WTC11 (cell line): ENCODE results near the gene IGFN1. TPM values are rescaled to one million over a fixed set of nuclear protein-coding genes. Genes with fewer than 3 reads are reported as not detected.

Experiments used
- ATAC-seq: fragments of 200-7000 bp; cut with Tn5 transposase; 2 replicates; pipeline ENCODE4 v1.10.0; 2021; ENCODE audit warnings: mild to moderate bottlenecking, moderate library complexity
- CTCF ChIA-PET: fragments of 300-600 bp; sonication (Branson Sonifier 250); formaldehyde crosslinking; loops from one replicate; lab custom pipeline; 2021; ENCODE audit warnings: antibody characterized with exemption; lab: Charles Lee
- POLR2A ChIA-PET: fragments of 350-600 bp; sonication (Branson Sonifier 250); formaldehyde crosslinking; loops from one replicate; lab custom pipeline; 2021; ENCODE audit warnings: antibody characterized with exemption; lab: Charles Lee
- DNase-seq: peaks from one replicate; pipeline ENCODE4 v3.0.0; 2021; ENCODE audit warnings: low spot score
- H3K27ac Mint-ChIP-seq: 2 replicates; pipeline ENCODE4 v1.8.0; 2021; ENCODE audit warnings: mixed read lengths
- H3K27me3 Mint-ChIP-seq: 2 replicates; pipeline ENCODE4 v1.8.0; 2021; ENCODE audit warnings: low read depth, mild to moderate bottlenecking, moderate library complexity, mixed read lengths
- H3K36me3 Mint-ChIP-seq: 2 replicates; pipeline ENCODE4 v1.8.0; 2021; ENCODE audit warnings: mixed read lengths
- H3K4me1 Mint-ChIP-seq: 2 replicates; pipeline ENCODE4 v1.8.0; 2022; ENCODE audit warnings: mixed read lengths
- H3K4me3 Mint-ChIP-seq: 2 replicates; pipeline ENCODE4 v1.8.0; 2021; ENCODE audit warnings: mild to moderate bottlenecking, moderate library complexity, mixed read lengths
- H3K9me3 Mint-ChIP-seq: 2 replicates; pipeline ENCODE4 v1.8.0; 2021; ENCODE audit warnings: mixed read lengths
- ATF1 ChIP-seq: sonication (generic); formaldehyde crosslinking; IDR thresholded peaks from 2 replicates; pipeline ENCODE4 v1.8.1; 2023; ENCODE audit warnings: mild to moderate bottlenecking, moderate library complexity, missing genetic modification reagents
- FOXJ3 ChIP-seq: sonication (generic); formaldehyde crosslinking; IDR thresholded peaks from 2 replicates; pipeline ENCODE4 v1.9.0; 2021; ENCODE audit warnings: missing genetic modification reagents, mild to moderate bottlenecking, borderline replicate concordance
- HMGA2 ChIP-seq: fragments of 250-450 bp; sonication (Bioruptor Pico); IDR thresholded peaks from 2 replicates; pipeline ENCODE4 v1.4.0; 2021; ENCODE audit warnings: mild to moderate bottlenecking, moderate library complexity
- JAZF1 ChIP-seq: fragments of 250-450 bp; sonication (Bioruptor Pico); IDR thresholded peaks from 2 replicates; pipeline ENCODE4 v1.9.0; 2021; ENCODE audit warnings: moderate library complexity, mild to moderate bottlenecking, inconsistent platforms
- MXD4 ChIP-seq: fragments of 250-450 bp; sonication (Bioruptor Pico); IDR thresholded peaks from 2 replicates; pipeline ENCODE4 v1.8.0; 2021; ENCODE audit warnings: mild to moderate bottlenecking, moderate library complexity, borderline replicate concordance
- NR3C1 ChIP-seq: sonication (generic); formaldehyde crosslinking; conservative IDR thresholded peaks from 2 replicates; pipeline ENCODE4 v1.8.1; 2023; ENCODE audit warnings: low read depth, mild to moderate bottlenecking, missing genetic modification reagents
- SMAD3 ChIP-seq: sonication (generic); formaldehyde crosslinking; IDR thresholded peaks from 2 replicates; pipeline ENCODE4 v1.8.0; 2022; ENCODE audit warnings: missing genetic modification reagents, mild to moderate bottlenecking, borderline replicate concordance
- TP53 ChIP-seq: sonication (generic); formaldehyde crosslinking; IDR thresholded peaks from 2 replicates; pipeline ENCODE4 v1.8.1; 2023; ENCODE audit warnings: mild to moderate bottlenecking, missing genetic modification reagents
- ZNF138 ChIP-seq: sonication (generic); formaldehyde crosslinking; conservative IDR thresholded peaks from 2 replicates; pipeline ENCODE4 v1.8.1; 2022; ENCODE audit warnings: mild to moderate bottlenecking, moderate library complexity, missing genetic modification reagents
- ZNF219 ChIP-seq: sonication (generic); formaldehyde crosslinking; IDR thresholded peaks from 2 replicates; pipeline ENCODE4 v1.8.0; 2023; ENCODE audit warnings: missing genetic modification reagents, mild to moderate bottlenecking, borderline replicate concordance
- ZNF263 ChIP-seq: sonication (generic); formaldehyde crosslinking; IDR thresholded peaks from 2 replicates; pipeline ENCODE4 v1.8.1; 2022; ENCODE audit warnings: low read depth, mild to moderate bottlenecking, moderate library complexity, missing genetic modification reagents
- ZNF317 ChIP-seq: sonication (generic); formaldehyde crosslinking; IDR thresholded peaks from 2 replicates; pipeline ENCODE4 v1.8.1; 2023; ENCODE audit warnings: low read depth, mild to moderate bottlenecking, moderate library complexity, missing genetic modification reagents, borderline replicate concordance
- total RNA-seq: library from RNA; stranded (reverse); gene quantifications from 3 replicates; pipeline ENCODE4 v1.2.3, GENCODE V29; 2021
- TF ChIP-seq, protein P1 (sequence below): sonication (generic); formaldehyde crosslinking; IDR thresholded peaks from 2 replicates; pipeline ENCODE4 v1.8.1; 2022; ENCODE audit warnings: low read depth, mild to moderate bottlenecking, moderate library complexity, missing genetic modification reagents, borderline replicate concordance
- TF ChIP-seq, protein P2 (sequence below): sonication (generic); formaldehyde crosslinking; IDR thresholded peaks from 2 replicates; pipeline ENCODE4 v1.8.1; 2023; ENCODE audit warnings: mild to moderate bottlenecking, missing genetic modification reagents
- TF ChIP-seq, protein P3 (sequence below): sonication (generic); formaldehyde crosslinking; conservative IDR thresholded peaks from 2 replicates; pipeline ENCODE4 v1.8.1; 2023; ENCODE audit warnings: mild to moderate bottlenecking, low read depth, missing genetic modification reagents, moderate library complexity
- TF ChIP-seq, protein P4 (sequence below): sonication (generic); formaldehyde crosslinking; IDR thresholded peaks from 2 replicates; pipeline ENCODE4 v1.8.1; 2022; ENCODE audit warnings: missing genetic modification reagents, borderline replicate concordance
- TF ChIP-seq, protein P5 (sequence below): sonication (generic); formaldehyde crosslinking; IDR thresholded peaks from 2 replicates; pipeline ENCODE4 v1.8.1; 2022; ENCODE audit warnings: mild to moderate bottlenecking, moderate library complexity, missing genetic modification reagents
- TF ChIP-seq, protein P6 (sequence below): sonication (generic); formaldehyde crosslinking; IDR thresholded peaks from 2 replicates; pipeline ENCODE4 v1.8.0; 2022; ENCODE audit warnings: mild to moderate bottlenecking, missing genetic modification reagents

IGFN1 gene
- total RNA-seq, 1 experiment from 2014 or later = 0.11 TPM

DNA sequence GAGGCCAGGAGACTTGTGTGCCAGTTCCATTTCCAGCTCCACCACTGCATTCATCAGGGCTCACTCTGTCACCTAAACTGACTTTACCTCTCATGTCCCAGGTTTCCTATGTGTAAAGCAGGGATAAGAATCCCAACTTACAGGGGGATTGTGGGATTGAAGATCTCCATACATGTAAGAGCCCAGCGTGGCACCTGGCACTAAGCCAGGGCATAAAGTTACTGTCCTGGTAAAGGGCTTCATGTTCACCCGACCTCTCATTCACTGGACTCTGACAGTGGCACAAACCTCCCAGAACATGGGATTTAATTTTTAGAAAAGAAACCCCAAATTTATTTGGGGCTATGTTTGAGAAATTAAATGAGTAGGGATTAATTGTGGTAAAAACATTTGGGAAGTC, 8.9 kb upstream of the IGFN1 start:
- ATAC-seq (no peak), DNase-seq (no peak)
- Mint-ChIP-seq H3K27me3 (peaks cover 14% of the 10 kb centered on the region), H3K4me3 (no peak overlapping the region), H3K4me1 (peaks cover 13% of the 10 kb centered on the region), H3K36me3 (peaks cover 6% of the 10 kb centered on the region), H3K9me3 (peaks cover 15% of the 10 kb centered on the region), H3K27ac (no peak overlapping the region)
- ChIA-PET POLR2A (no interaction called here), CTCF (no interaction called here)
- TF ChIP-seq NR3C1 (CRISPR knock-in tag) (no peak), SMAD3 (no peak), TP53 (CRISPR knock-in tag) (no peak), JAZF1 (no peak), ZNF138 (CRISPR knock-in tag) (no peak), ZNF263 (CRISPR knock-in tag) (no peak), ZNF317 (CRISPR knock-in tag) (no peak), ZNF219 (CRISPR knock-in tag) (no peak), FOXJ3 (CRISPR knock-in tag) (no peak), ATF1 (CRISPR knock-in tag) (no peak), MXD4 (CRISPR knock-in tag) (no peak)
- TF ChIP-seq, protein P1, sequence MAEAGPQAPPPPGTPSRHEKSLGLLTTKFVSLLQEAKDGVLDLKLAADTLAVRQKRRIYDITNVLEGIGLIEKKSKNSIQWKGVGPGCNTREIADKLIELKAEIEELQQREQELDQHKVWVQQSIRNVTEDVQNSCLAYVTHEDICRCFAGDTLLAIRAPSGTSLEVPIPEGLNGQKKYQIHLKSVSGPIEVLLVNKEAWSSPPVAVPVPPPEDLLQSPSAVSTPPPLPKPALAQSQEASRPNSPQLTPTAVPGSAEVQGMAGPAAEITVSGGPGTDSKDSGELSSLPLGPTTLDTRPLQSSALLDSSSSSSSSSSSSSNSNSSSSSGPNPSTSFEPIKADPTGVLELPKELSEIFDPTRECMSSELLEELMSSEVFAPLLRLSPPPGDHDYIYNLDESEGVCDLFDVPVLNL (CRISPR knock-in tag) = no peak
- TF ChIP-seq, protein P2, sequence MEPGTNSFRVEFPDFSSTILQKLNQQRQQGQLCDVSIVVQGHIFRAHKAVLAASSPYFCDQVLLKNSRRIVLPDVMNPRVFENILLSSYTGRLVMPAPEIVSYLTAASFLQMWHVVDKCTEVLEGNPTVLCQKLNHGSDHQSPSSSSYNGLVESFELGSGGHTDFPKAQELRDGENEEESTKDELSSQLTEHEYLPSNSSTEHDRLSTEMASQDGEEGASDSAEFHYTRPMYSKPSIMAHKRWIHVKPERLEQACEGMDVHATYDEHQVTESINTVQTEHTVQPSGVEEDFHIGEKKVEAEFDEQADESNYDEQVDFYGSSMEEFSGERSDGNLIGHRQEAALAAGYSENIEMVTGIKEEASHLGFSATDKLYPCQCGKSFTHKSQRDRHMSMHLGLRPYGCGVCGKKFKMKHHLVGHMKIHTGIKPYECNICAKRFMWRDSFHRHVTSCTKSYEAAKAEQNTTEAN (CRISPR knock-in tag) = no peak
- TF ChIP-seq, protein P3, sequence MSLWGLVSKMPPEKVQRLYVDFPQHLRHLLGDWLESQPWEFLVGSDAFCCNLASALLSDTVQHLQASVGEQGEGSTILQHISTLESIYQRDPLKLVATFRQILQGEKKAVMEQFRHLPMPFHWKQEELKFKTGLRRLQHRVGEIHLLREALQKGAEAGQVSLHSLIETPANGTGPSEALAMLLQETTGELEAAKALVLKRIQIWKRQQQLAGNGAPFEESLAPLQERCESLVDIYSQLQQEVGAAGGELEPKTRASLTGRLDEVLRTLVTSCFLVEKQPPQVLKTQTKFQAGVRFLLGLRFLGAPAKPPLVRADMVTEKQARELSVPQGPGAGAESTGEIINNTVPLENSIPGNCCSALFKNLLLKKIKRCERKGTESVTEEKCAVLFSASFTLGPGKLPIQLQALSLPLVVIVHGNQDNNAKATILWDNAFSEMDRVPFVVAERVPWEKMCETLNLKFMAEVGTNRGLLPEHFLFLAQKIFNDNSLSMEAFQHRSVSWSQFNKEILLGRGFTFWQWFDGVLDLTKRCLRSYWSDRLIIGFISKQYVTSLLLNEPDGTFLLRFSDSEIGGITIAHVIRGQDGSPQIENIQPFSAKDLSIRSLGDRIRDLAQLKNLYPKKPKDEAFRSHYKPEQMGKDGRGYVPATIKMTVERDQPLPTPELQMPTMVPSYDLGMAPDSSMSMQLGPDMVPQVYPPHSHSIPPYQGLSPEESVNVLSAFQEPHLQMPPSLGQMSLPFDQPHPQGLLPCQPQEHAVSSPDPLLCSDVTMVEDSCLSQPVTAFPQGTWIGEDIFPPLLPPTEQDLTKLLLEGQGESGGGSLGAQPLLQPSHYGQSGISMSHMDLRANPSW = no peak
- TF ChIP-seq, protein P4, sequence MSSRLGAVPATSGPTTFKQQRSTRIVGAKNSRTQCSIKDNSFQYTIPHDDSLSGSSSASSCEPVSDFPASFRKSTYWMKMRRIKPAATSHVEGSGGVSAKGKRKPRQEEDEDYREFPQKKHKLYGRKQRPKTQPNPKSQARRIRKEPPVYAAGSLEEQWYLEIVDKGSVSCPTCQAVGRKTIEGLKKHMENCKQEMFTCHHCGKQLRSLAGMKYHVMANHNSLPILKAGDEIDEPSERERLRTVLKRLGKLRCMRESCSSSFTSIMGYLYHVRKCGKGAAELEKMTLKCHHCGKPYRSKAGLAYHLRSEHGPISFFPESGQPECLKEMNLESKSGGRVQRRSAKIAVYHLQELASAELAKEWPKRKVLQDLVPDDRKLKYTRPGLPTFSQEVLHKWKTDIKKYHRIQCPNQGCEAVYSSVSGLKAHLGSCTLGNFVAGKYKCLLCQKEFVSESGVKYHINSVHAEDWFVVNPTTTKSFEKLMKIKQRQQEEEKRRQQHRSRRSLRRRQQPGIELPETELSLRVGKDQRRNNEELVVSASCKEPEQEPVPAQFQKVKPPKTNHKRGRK (CRISPR knock-in tag) = no peak

DNA sequence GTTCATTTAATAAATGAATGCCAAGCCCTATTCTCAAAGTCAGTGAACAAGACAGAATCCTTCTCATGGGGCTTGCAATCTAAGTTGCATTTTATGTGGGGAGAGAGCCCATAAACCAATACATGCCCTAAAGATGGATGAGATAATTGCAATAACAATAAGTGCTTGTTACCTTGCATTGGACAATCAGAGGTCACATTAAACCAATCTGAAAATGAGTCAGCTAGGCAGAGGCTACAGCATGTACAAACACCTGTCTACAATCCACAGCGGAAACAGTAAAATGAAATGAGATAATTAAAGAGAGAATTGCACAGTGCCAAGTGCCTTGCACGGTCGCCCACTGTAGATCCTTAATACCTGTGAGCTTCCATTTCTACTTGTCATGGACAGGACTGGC, 7.4 kb upstream of the IGFN1 start:
- no peak overlapping the region for H3K27ac Mint-ChIP-seq
- no peak for DNase-seq
- H3K27me3 Mint-ChIP-seq = peaks cover 14% of the 10 kb centered on the region
- peaks cover 6% of the 10 kb centered on the region for H3K36me3 Mint-ChIP-seq
- no peak overlapping the region for H3K4me3 Mint-ChIP-seq
- TF ChIP-seq, protein P5, sequence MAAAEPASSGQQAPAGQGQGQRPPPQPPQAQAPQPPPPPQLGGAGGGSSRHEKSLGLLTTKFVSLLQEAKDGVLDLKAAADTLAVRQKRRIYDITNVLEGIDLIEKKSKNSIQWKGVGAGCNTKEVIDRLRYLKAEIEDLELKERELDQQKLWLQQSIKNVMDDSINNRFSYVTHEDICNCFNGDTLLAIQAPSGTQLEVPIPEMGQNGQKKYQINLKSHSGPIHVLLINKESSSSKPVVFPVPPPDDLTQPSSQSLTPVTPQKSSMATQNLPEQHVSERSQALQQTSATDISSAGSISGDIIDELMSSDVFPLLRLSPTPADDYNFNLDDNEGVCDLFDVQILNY (CRISPR knock-in tag) = no peak
- TF ChIP-seq, protein P1 (CRISPR knock-in tag) = no peak
- TF ChIP-seq, protein P6, sequence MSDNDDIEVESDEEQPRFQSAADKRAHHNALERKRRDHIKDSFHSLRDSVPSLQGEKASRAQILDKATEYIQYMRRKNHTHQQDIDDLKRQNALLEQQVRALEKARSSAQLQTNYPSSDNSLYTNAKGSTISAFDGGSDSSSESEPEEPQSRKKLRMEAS = no peak
- no peak for TF ChIP-seq HMGA2 (CRISPR knock-in tag)
- peaks cover 15% of the 10 kb centered on the region for H3K9me3 Mint-ChIP-seq
- CTCF ChIA-PET = interaction anchor here (1.6 kb wide), 1 partner anchor 12 kb away, joined by 3 read pairs; no protein-coding TSS in a partner anchor
- no peak for ATAC-seq
- peaks cover 7% of the 10 kb centered on the region for H3K4me1 Mint-ChIP-seq
- POLR2A ChIA-PET = no interaction called here
